ENCODE data around the gene TMEM273. TPM values are rescaled to one million over a fixed set of nuclear protein-coding genes. Genes with fewer than 3 reads are reported as not detected.
A peak's percentile ranks its signal among the peaks of the same experiment; 100 is the strongest.

Gene TMEM273
- total and polyA plus RNA-seq, 8 donors, result 0.91 to 7.5 (median 2.7) TPM

GRCh38 chr10:49131507-49132361, 56.5 kb downstream of the TMEM273 start:
- no peak for DNase-seq
- H3K27me3 ChIP-seq, result no peaks in the 10 kb centered on the region
- H3K4me3 ChIP-seq, result no peak overlapping the region
- 71 to 78% methylated on average over 37 of the region's 37 CpGs for WGBS, 2 donors
- TF ChIP-seq CTCF (IDR thresholded peaks at IDR 0.05), result no peak
- H3K27ac ChIP-seq, result no peak overlapping the region
- no peaks in the 10 kb centered on the region for H3K9me3 ChIP-seq
- intact Hi-C loops (cut with DNase I), result no loop called here
- H3K36me3 ChIP-seq, result no peaks in the 10 kb centered on the region
- ATAC-seq, result no peak
- no peaks in the 10 kb centered on the region for H3K4me1 ChIP-seq
- FAIRE-seq, result no peak

GRCh38 chr10:49129376-49129775, 58.8 kb downstream of the TMEM273 start:
- H3K36me3 ChIP-seq, result no peaks in the 10 kb centered on the region
- no peak for FAIRE-seq
- intact Hi-C loops (cut with DNase I), result no loop called here
- no peak overlapping the region for H3K4me3 ChIP-seq
- H3K4me1 ChIP-seq, result no peaks in the 10 kb centered on the region
- no peaks in the 10 kb centered on the region for H3K9me3 ChIP-seq
- 70 to 82% methylated on average over 1 of the region's 1 CpG for WGBS, 2 donors
- no peaks in the 10 kb centered on the region for H3K27me3 ChIP-seq
- TF ChIP-seq CTCF (IDR thresholded peaks at IDR 0.05), result no peak
- DNase-seq, result no peak
- H3K27ac ChIP-seq, result no peak overlapping the region
- ATAC-seq, result no peak

GRCh38 chr10:49128854-49129253, 59.3 kb downstream of the TMEM273 start:
- H3K9me3 ChIP-seq, result no peaks in the 10 kb centered on the region
- FAIRE-seq (no peak), DNase-seq (no peak), ATAC-seq (no peak)
- no peak overlapping the region for H3K4me3 ChIP-seq
- H3K36me3 ChIP-seq, result no peaks in the 10 kb centered on the region
- no peak for TF ChIP-seq CTCF (IDR thresholded peaks at IDR 0.05)
- H3K4me1 ChIP-seq, result no peaks in the 10 kb centered on the region
- H3K27me3 ChIP-seq, result no peaks in the 10 kb centered on the region
- WGBS, 2 donors, result 58 to 63% methylated on average over 4 of the region's 4 CpGs
- intact Hi-C loops (cut with DNase I), result no loop called here
- H3K27ac ChIP-seq, result no peak overlapping the region

- no peak overlapping the region for H3K4me3 ChIP-seq
- H3K9me3 ChIP-seq, result no peaks in the 10 kb centered on the region
- no peak for FAIRE-seq
- intact Hi-C loops (cut with DNase I), result no loop called here
- no peaks in the 10 kb centered on the region for H3K36me3 ChIP-seq
- no peak overlapping the region for H3K27ac ChIP-seq
- ATAC-seq, result no peak
- TF ChIP-seq CTCF (IDR thresholded peaks at IDR 0.05), result peak in 1 of 4 donors; percentile 4
- WGBS, 2 donors, result 67 to 72% methylated on average over 7 of the region's 7 CpGs
- H3K27me3 ChIP-seq, result no peaks in the 10 kb centered on the region
- H3K4me1 ChIP-seq, result no peaks in the 10 kb centered on the region
- DNase-seq, result no peak
Measured at GRCh38 chr10:49123981-49124950, 63.9 kb downstream of the TMEM273 start.

Data from pancreas (tissue), 10 donors.